ENCODE data around the gene USP9X. TPM values are rescaled to one million over a fixed set of nuclear protein-coding genes. Genes with fewer than 3 reads are reported as not detected.

Gene USP9X, protein sequence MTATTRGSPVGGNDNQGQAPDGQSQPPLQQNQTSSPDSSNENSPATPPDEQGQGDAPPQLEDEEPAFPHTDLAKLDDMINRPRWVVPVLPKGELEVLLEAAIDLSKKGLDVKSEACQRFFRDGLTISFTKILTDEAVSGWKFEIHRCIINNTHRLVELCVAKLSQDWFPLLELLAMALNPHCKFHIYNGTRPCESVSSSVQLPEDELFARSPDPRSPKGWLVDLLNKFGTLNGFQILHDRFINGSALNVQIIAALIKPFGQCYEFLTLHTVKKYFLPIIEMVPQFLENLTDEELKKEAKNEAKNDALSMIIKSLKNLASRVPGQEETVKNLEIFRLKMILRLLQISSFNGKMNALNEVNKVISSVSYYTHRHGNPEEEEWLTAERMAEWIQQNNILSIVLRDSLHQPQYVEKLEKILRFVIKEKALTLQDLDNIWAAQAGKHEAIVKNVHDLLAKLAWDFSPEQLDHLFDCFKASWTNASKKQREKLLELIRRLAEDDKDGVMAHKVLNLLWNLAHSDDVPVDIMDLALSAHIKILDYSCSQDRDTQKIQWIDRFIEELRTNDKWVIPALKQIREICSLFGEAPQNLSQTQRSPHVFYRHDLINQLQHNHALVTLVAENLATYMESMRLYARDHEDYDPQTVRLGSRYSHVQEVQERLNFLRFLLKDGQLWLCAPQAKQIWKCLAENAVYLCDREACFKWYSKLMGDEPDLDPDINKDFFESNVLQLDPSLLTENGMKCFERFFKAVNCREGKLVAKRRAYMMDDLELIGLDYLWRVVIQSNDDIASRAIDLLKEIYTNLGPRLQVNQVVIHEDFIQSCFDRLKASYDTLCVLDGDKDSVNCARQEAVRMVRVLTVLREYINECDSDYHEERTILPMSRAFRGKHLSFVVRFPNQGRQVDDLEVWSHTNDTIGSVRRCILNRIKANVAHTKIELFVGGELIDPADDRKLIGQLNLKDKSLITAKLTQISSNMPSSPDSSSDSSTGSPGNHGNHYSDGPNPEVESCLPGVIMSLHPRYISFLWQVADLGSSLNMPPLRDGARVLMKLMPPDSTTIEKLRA (N-terminal part only)
- total RNA-seq (2014; rRNA removed): 68.2 and 80.0 TPM in 2 replicates
- polyA plus RNA-seq (2012): 24.1 TPM

GRCh38 chrX:41084893-41085511 is at the start of gene USP9X:
TSS of gene USP9X (plus strand) at chrX:41085445. CDS start at chrX:41123629, 38,184 bp downstream.
- DNase-seq (ENCODE audit: low read depth): peak; percentile 82

GRCh38 chrX:41035582-41035981 is 49.7 kb upstream of the USP9X start:
- DNase-seq (ENCODE audit: low read depth): no peak

- DNase-seq (ENCODE audit: low read depth): no peak
Measured at GRCh38 chrX:41036668-41037326, 48.4 kb upstream of the USP9X start.

- DNase-seq (ENCODE audit: low read depth): no peak
Measured at GRCh38 chrX:41043196-41043595, 42.0 kb upstream of the USP9X start.

- peak; percentile 55 for DNase-seq (ENCODE audit: low read depth)
Measured at GRCh38 chrX:41043674-41044345, 41.4 kb upstream of the USP9X start.

DNA sequence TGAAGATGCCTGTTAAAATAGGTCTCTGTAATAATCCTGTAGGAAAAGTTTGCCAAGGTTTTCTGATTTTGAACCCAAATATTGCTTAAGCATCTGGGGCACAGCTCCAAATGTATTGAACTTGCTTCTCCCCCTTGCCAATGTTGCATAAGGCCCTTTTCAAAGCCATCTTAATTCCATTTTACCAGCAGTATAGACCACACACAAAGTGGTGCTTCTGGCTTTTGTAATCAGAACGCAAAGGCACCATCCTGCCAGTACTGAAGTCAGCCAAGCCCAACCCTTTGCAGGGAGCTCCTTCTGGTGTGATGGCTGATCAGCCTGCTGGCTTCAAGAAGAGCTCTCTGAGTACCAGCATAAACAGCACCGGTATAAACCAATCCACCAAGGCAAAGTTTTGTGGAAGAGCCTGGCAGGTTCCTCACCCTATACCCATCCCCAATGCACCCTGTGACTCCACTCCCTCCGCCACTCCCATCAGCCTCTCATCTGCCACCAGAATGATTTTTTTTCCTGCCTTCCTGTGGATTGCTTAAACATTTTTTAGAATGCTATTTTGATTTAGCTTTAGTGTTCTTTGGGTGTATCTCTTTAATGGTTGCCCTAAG is 39.2 kb upstream of the USP9X start:
- no peak for DNase-seq (ENCODE audit: low read depth)

DNA sequence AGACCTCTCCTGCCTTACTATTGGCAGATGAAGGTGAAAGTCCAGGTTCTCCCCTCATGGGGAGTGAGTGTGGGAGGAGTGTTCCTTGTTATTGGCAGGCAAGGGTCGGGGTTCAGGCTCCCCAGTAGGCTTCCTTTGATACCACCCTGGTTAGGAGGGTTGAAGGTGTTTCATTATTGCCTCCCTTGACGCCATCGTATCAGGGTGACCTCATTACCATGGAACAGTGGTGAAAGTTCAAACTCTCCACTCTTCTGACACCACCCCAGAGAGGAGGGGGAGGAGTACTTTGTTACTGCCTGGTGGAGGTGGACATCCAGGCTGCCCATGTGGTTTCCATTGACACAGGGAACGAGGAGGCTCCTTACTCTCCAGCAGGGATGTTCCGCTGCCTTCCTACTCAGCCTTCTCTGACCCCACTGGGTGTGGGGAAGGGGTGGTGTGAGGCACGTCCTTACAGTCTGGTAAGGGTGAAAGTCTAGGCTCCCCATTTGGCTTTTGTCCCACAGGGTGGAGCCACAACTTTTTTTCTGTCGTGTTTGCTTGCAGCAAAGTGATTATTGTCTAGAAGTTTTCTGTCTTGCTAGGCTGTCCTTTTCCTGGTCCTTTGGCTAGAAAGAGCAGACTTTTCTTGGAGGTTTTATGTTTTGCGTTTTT is 37.2 kb upstream of the USP9X start:
- no peak for DNase-seq (ENCODE audit: low read depth)

- no peak for DNase-seq (ENCODE audit: low read depth)
Measured at GRCh38 chrX:41050359-41050758, 34.9 kb upstream of the USP9X start.

DNA sequence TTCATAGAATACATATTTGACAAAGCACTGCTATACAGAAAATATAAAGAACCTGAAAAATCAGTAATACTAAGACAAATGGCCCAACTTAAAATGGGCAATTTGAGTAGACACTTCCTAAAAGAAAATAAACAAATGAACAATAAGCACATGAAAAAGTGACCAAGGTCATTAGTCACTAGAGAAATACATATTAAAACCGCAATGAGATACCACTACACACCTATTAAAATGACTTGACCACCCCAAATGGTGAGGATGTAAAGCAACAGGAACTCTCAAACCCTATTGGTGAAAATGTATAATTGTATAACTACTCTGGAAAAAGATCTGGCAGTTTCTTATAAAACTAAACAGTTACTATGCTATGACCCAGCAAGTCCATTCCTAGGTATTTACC is 34.0 kb upstream of the USP9X start:
- no peak for DNase-seq (ENCODE audit: low read depth)

- no peak for DNase-seq (ENCODE audit: low read depth)
Measured at GRCh38 chrX:41055740-41056139, 29.5 kb upstream of the USP9X start.

DNA sequence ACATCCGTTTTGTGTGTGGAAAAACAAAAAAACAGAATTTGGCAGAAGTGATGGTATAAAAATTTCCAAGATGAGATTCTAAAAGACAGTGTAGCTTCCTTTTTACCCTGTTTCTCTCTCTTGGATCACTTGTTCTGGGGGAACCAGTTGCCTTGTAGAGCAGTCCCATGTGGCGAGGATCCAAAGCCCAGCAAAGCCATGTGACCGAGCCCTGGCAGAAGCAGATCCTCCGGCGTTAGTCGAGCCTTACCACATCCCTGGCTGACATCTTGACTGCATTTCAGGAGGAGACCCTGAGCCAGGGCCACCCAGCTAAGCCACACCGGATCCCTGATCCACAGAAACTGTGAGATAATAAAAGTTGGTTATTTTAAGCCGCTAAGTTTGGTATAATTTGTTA is 22.0 kb upstream of the USP9X start:
- DNase-seq (ENCODE audit: low read depth): peak; percentile 15

GRCh38 chrX:41064018-41064417 is 21.2 kb upstream of the USP9X start:
- DNase-seq (ENCODE audit: low read depth): peak; percentile 36

DNA sequence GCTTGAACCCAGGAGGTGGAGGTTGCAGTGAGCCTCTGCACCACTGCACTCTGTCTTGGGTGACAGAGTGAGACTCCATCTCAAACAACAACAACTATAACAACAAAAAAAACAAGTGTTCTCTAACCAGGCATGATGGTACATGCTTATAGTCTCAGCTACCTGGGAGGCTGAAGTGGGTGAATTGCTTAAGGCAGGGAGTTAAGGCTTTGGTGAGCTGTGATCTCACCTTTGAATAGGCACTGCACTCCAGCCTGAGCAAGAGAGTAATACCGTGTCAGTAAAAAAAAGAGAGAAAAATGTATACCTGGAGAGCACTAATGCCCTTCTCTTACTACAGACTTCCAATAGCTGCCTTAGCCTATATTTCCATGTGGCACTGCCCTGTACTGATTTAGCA is 18.9 kb upstream of the USP9X start:
- DNase-seq (ENCODE audit: low read depth): no peak

GRCh38 chrX:41066969-41067368 is 18.3 kb upstream of the USP9X start:
- no peak for DNase-seq (ENCODE audit: low read depth)

DNA sequence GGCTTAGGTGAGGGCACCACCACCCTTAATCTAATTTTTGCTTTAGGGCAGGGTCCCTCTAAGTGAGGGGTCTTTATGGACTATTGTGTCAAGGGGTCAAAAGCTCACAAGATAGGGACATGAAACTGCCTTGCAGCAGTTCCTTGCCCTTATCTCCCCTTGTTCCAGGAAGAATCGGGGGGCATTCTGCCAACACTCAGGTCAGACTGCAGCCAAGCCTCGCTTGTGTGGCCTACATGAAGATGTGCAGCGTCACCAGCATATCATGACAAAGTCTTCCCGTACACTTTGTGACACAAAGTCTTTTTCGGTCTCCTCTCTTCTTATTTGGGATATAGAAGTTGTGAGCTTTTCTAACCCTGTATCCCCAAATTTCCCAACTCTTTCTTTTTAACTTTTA is 17.5 kb upstream of the USP9X start:
- no peak for DNase-seq (ENCODE audit: low read depth)

DNA sequence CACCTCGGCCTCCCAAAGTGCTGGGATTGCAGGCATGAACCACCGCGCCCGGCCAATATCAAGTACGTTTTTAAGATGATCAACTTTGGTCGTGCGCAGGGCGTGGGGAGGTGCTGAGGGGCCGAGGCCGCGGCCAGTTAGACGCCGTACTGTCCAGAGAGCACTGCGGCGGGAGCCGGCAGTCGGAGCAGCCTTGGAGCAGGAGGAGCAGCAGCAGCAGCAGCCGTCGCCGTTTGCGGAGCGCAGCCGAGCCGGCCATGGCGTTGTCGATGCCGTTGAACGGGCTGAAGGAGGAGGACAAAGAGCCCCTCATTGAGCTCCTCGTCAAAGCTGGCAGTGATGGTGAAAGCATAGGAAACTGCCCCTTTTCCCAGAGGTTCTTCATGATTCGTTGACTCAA is 8.5 kb upstream of the USP9X start:
- no peak for DNase-seq (ENCODE audit: low read depth)

DNA sequence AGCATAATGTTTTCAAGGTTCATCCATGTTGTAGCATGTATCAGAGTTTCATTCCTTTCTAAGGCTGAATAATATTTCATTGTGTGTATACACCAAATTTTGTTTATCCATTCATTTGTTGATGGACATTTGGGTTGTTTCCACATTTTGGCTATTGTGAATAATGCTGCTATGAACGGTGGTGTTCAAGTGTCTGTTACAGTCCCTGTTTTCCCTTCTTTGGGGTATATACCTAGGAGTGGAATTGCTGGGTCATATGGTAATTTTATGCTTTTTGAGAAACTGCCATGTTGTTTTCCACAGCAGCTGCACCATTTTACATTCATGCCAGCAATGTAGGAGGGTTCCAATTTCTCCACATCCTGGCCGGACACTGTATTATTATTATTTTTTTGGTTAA is 3.4 kb upstream of the USP9X start:
- no peak for DNase-seq (ENCODE audit: low read depth)

DNA sequence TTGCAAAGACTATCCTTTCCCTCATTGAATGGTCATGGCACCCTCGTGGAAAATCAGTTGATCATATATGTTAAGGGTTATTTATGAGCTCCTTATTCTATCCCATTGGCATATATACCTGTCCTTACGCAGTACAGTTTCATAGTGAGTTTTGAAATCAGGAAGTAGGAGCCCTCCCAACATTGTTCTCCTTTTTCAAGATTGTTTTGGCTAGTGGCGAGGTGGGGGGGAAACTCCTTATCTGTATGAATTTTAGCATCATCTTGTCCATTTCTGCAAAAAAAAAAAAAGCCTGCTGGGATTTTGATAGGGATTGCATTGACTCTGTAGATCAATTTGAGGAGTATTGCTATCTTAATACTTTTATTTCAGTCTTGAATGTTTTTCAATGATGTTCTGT is 2.5 kb upstream of the USP9X start:
- no peak for DNase-seq (ENCODE audit: low read depth)

GRCh38 chrX:41084044-41084892 is 977 bp upstream of the USP9X start:
- DNase-seq (ENCODE audit: low read depth): peak; percentile 94
